ENCODE data around the gene KRT76. TPM values are rescaled to one million over a fixed set of nuclear protein-coding genes. Genes with fewer than 3 reads are reported as not detected.

Gene KRT76
- total RNA-seq, 4 donors from 2014 or later, result not detected

DNA sequence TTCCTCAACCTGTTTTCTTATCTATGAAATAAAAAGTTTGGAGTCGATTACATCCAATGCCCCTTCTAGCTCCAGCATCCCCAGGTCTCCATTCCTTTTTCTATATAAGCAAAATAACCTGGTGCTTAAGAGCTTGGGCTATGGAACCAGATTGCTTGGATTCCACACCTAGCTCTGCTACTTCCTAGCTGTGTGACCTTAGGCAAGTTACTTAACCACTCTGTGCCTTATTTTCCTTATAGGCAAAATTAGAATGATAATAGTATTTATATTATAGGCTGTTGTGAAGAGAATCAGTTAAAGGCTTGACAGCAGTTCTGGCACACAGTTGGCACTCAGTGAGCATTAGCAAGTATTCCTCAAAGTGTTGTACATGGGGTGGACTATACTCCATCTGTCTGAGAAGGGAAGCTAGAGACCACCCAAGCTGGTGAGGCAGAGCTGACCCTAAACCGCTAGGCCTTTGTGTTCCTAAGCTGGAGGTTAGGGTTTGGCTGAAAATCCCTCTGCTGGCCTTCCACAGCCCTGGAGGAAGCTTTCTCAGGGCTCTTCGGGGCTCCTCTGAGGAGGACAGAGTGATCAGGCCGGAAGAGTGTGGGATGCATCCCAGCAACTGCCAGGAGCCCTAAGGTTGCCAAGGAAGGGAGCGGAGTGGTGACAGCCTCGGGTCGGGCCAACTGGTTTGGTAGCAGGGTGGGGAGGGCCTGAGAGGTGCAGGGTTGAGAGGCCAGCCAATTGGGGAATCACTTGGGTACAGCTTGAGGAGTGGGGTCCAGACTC is 42.8 kb upstream of the KRT76 start:
- no peaks in the 10 kb centered on the region for H3K4me1 ChIP-seq
- TF ChIP-seq POLR2A (IDR thresholded peaks at IDR 0.05), result no peak
- no peak for ATAC-seq

DNA sequence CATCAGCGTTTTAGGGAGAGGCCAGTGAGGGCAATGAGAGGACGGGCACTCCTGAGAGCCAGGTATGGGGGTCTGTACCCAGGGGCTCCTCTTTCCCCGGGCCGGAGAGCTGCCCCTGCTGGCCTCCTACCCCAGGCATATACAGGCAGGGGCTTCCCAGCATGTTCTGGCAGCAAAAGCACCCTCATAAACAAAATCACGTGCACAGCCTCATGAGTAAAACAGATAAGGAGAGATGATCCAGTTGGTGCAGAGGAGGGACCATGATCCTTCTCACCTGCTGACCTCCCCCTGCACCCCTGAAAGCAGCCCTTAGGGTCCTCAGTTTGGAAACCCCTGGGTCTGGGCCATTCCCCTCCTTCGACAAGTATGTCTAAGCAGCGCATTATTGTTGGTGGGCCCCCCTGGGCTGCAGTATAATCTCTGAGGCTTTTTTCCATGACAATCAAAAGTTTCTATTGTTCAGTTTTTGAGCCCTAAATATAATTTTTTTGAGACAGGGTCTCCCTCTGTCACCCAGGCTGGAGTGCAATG is 41.8 kb upstream of the KRT76 start:
- TF ChIP-seq, protein P1, sequence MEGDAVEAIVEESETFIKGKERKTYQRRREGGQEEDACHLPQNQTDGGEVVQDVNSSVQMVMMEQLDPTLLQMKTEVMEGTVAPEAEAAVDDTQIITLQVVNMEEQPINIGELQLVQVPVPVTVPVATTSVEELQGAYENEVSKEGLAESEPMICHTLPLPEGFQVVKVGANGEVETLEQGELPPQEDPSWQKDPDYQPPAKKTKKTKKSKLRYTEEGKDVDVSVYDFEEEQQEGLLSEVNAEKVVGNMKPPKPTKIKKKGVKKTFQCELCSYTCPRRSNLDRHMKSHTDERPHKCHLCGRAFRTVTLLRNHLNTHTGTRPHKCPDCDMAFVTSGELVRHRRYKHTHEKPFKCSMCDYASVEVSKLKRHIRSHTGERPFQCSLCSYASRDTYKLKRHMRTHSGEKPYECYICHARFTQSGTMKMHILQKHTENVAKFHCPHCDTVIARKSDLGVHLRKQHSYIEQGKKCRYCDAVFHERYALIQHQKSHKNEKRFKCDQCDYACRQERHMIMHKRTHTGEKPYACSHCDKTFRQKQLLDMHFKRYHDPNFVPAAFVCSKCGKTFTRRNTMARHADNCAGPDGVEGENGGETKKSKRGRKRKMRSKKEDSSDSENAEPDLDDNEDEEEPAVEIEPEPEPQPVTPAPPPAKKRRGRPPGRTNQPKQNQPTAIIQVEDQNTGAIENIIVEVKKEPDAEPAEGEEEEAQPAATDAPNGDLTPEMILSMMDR (IDR thresholded peaks at IDR 0.05 in 4 of 5, conservative IDR thresholded peaks at IDR 0.05 in 1 of 5), result no peak
- TF ChIP-seq POLR2A (IDR thresholded peaks at IDR 0.05), result no peak
- ATAC-seq (no peak), DNase-seq (no peak)
- no peak overlapping the region for H3K4me3 ChIP-seq
- H3K27me3 ChIP-seq, result peaks cover 0 to 21% (median 6%) of the 10 kb centered on the region in 3 donors
- no peaks in the 10 kb centered on the region for H3K36me3 ChIP-seq
- no peak overlapping the region for H3K27ac ChIP-seq
- intact Hi-C loops (cut with DNase I; ENCODE audit: low total_unique reads), result no loop called here
- H3K9me3 ChIP-seq, result no peaks in the 10 kb centered on the region
- in situ Hi-C loops (cut with MboI; ENCODE audit: low sequenced_read_pairs in 4 of 4), result no loop called here
- H3K4me1 ChIP-seq, result no peaks in the 10 kb centered on the region

More for the DNA sequence above, 42.8 kb upstream of the KRT76 start:
- H3K27ac ChIP-seq, result no peak overlapping the region
- no peaks in the 10 kb centered on the region for H3K9me3 ChIP-seq
- in situ Hi-C loops (cut with MboI; ENCODE audit: low sequenced_read_pairs in 4 of 4), result no loop called here
- no peaks in the 10 kb centered on the region for H3K36me3 ChIP-seq
- intact Hi-C loops (cut with DNase I; ENCODE audit: low total_unique reads), result no loop called here
- peaks cover 0 to 21% (median 6%) of the 10 kb centered on the region in 3 donors for H3K27me3 ChIP-seq
- H3K4me3 ChIP-seq, result no peak overlapping the region
- no peak for DNase-seq

DNA sequence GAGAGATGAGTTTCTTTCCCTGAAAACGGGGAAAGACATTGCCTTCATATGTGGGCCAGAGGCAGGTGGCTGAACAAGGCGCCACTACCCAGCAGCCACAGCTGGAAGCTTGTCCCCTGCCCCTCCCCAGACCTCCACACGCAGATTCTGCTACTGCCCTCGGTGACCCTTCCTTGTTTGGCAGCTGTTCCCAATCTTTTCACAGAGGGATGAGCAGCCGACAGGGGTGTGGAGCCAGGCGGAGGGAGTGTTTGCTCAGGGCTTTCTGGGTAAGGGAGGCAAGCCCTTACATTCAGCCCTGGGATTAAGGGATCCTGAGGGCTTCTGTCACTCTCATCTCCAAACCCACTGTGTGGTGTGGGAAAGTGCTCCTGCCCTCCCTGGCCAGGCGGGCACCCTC is 41.2 kb upstream of the KRT76 start:
- no peaks in the 10 kb centered on the region for H3K36me3 ChIP-seq
- no peak for TF ChIP-seq POLR2A (IDR thresholded peaks at IDR 0.05)
- TF ChIP-seq, protein P1 (IDR thresholded peaks at IDR 0.05 in 4 of 5, conservative IDR thresholded peaks at IDR 0.05 in 1 of 5), result no peak
- H3K27ac ChIP-seq, result no peak overlapping the region
- ATAC-seq (no peak), DNase-seq (no peak)
- intact Hi-C loops (cut with DNase I; ENCODE audit: low total_unique reads) (no loop called here), in situ Hi-C loops (cut with MboI; ENCODE audit: low sequenced_read_pairs in 4 of 4) (no loop called here)
- no peaks in the 10 kb centered on the region for H3K9me3 ChIP-seq
- no peak overlapping the region for H3K4me3 ChIP-seq
- peaks cover 0 to 21% (median 6%) of the 10 kb centered on the region in 3 donors for H3K27me3 ChIP-seq
- H3K4me1 ChIP-seq, result no peaks in the 10 kb centered on the region

DNA sequence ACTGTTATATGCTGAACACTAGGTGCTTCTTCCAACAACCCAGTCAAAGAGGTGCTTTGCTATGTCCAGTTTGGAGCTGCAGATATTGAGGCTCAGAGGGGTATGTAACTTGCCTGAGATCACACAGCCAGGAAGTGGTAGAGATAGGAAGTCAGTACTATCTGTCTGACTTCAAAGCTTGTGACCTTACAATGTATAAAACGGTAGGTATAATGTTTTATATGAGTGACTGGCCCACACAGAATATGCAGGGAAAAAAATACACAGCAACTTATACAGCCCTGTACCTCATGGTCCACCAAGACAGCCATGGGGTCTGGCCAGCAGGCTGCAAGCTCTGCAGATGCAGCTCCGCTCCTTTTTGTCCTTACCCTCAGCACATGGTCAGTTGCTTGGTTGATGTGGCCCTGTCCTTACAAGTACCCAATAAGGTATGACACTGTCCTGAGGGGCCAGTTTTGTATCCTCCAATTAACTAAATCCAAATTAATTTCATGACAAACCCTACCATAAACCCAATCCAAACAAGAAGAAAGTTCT is 40.6 kb upstream of the KRT76 start:
- DNase-seq (no peak), ATAC-seq (no peak)
- Histone ChIP-seq H3K27me3 (peaks cover 0 to 21% (median 6%) of the 10 kb centered on the region in 3 donors), H3K9me3 (no peaks in the 10 kb centered on the region), H3K4me3 (no peak overlapping the region), H3K27ac (no peak overlapping the region), H3K36me3 (no peaks in the 10 kb centered on the region), H3K4me1 (no peaks in the 10 kb centered on the region)
- intact Hi-C loops (cut with DNase I; ENCODE audit: low total_unique reads), result no loop called here
- in situ Hi-C loops (cut with MboI; ENCODE audit: low sequenced_read_pairs in 4 of 4), result no loop called here
- TF ChIP-seq, protein P1 (IDR thresholded peaks at IDR 0.05 in 4 of 5, conservative IDR thresholded peaks at IDR 0.05 in 1 of 5), result no peak
- no peak for TF ChIP-seq POLR2A (IDR thresholded peaks at IDR 0.05)

DNA sequence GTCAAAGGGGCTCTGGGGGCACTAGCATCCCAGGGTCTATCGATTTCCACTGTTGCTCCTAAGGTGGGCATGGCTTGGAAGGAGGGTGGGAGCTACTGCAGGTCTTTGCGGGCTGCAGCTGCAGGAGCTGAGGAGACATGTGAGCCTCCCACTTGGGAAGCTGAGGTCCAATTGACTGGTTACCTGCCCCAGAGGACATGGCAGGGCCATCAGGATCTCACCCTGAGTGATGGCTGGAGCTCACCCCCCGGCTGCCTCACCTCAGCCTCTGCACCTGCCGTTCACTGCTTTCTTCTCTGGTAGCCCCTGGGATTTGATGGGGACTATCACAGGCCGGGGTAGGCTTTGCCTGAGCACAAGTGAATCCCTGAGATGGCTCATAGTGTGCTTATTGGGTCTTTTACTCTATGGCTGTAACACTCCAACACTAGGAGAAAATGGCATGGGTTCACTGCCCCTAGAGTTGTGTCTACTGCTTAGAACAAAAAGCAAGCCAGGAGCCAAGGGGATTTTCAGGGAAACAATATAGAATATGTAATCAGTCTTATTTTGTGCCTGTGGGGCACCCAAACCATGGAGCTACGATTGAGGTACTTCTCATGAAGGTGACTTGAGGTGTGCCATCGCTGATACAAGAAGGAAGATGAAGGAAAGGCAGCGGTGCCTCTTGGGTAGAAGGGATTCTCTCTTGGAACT is 40.0 kb upstream of the KRT76 start:
- intact Hi-C loops (cut with DNase I; ENCODE audit: low total_unique reads), result no loop called here
- Histone ChIP-seq H3K9me3 (no peaks in the 10 kb centered on the region), H3K36me3 (no peaks in the 10 kb centered on the region), H3K4me3 (no peak overlapping the region), H3K27ac (no peak overlapping the region), H3K27me3 (peaks cover 0 to 21% (median 1%) of the 10 kb centered on the region in 3 donors), H3K4me1 (no peaks in the 10 kb centered on the region)
- in situ Hi-C loops (cut with MboI; ENCODE audit: low sequenced_read_pairs in 4 of 4), result no loop called here
- no peak for DNase-seq
- TF ChIP-seq, protein P1 (IDR thresholded peaks at IDR 0.05 in 4 of 5, conservative IDR thresholded peaks at IDR 0.05 in 1 of 5), result no peak
- no peak for TF ChIP-seq POLR2A (IDR thresholded peaks at IDR 0.05)
- no peak for ATAC-seq

All from gastrocnemius medialis (tissue), 4 donors.